ENCODE measurements around the gene TMEM248. TPM values are rescaled to one million over a fixed set of nuclear protein-coding genes. Genes with fewer than 3 reads are reported as not detected.

The TMEM248 gene
- total RNA-seq, 1 experiment from 2014 or later: 98.0 TPM

GRCh38 chr7:66927348-66927948 is 6.4 kb downstream of the TMEM248 start:
- Mint-ChIP-seq H3K36me3 (ENCODE audit: insufficient read depth, unreplicated experiment) (peaks cover 47% of the 10 kb centered on the region), H3K27me3 (ENCODE audit: insufficient read depth, unreplicated experiment) (no peaks in the 10 kb centered on the region), H3K4me3 (ENCODE audit: unreplicated experiment) (no peak overlapping the region), H3K4me1 (ENCODE audit: low read depth, unreplicated experiment) (peaks cover 11% of the 10 kb centered on the region), H3K9me3 (ENCODE audit: unreplicated experiment) (no peaks in the 10 kb centered on the region), H3K27ac (ENCODE audit: unreplicated experiment) (no peak overlapping the region)
- CTCF ChIA-PET: no interaction called here
- no peak for DNase-seq
- H3K27me3 ChIP-seq (replicated peaks; ENCODE audit: control insufficient read depth, insufficient read depth, low read length): no peaks in the 10 kb centered on the region
- POLR2A ChIA-PET: interaction anchor here (0.6 kb wide), 1 partner anchor 14 kb away, joined by 3 read pairs; no protein-coding TSS in a partner anchor
- no peak overlapping the region for H3K4me3 ChIP-seq (ENCODE audit: low read depth, low read length)
- intact Hi-C loops (cut with micrococcal nuclease; ENCODE audit: unreplicated experiment): no loop called here
- H3K9me3 ChIP-seq: no peaks in the 10 kb centered on the region
- H3K36me3 ChIP-seq (ENCODE audit: control insufficient read depth, insufficient read depth, low read length): no peaks in the 10 kb centered on the region
- H3K4me1 ChIP-seq: peaks cover 4% of the 10 kb centered on the region; the same call in 1 of the 2 replicates
- TF ChIP-seq CTCF (IDR thresholded peaks at IDR 0.05; ENCODE audit: insufficient read depth in 1 of 2, low read depth in 1 of 2, low read length in 1 of 2, severe bottlenecking in 1 of 2, unreplicated experiment in 1 of 2): no peak
- BruUV-seq (replicated peaks): no TSS peak

DNA sequence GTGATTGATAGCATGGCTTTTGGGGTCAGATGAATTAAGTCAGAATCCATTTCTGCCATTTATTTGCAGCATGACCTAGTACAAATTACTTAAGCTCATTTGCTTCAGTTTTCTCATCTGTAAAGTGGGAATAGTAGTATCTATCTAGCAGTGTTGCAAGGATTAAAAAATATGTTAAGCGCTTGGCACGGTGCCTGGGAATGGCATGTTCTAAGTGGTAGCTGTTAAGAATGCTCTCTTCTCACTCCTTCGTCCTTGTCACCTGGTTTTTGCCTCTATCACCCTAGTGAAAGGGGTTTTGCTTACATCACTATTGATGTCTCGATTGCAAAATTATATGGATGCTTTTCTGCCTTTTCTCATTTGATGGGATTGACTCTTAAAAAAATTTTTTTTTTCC is 7.4 kb downstream of the TMEM248 start:
- no peak overlapping the region for H3K27ac Mint-ChIP-seq (ENCODE audit: unreplicated experiment)
- peaks cover 4% of the 10 kb centered on the region; the same call in 1 of the 2 replicates for H3K4me1 ChIP-seq
- H3K4me3 Mint-ChIP-seq (ENCODE audit: unreplicated experiment): no peak overlapping the region
- intact Hi-C loops (cut with micrococcal nuclease; ENCODE audit: unreplicated experiment): no loop called here
- no peaks in the 10 kb centered on the region for H3K9me3 ChIP-seq
- BruUV-seq (replicated peaks): no TSS peak
- H3K4me1 Mint-ChIP-seq (ENCODE audit: low read depth, unreplicated experiment): peaks cover 11% of the 10 kb centered on the region
- POLR2A ChIA-PET: no interaction called here
- no peak for DNase-seq
- no peaks in the 10 kb centered on the region for H3K36me3 ChIP-seq (ENCODE audit: control insufficient read depth, insufficient read depth, low read length)
- H3K36me3 Mint-ChIP-seq (ENCODE audit: insufficient read depth, unreplicated experiment): peaks cover 47% of the 10 kb centered on the region
- H3K4me3 ChIP-seq (ENCODE audit: low read depth, low read length): no peak overlapping the region
- no peaks in the 10 kb centered on the region for H3K27me3 ChIP-seq (replicated peaks; ENCODE audit: control insufficient read depth, insufficient read depth, low read length)
- no peaks in the 10 kb centered on the region for H3K9me3 Mint-ChIP-seq (ENCODE audit: unreplicated experiment)
- H3K27me3 Mint-ChIP-seq (ENCODE audit: insufficient read depth, unreplicated experiment): no peaks in the 10 kb centered on the region
- no peak for TF ChIP-seq CTCF (IDR thresholded peaks at IDR 0.05; ENCODE audit: insufficient read depth in 1 of 2, low read depth in 1 of 2, low read length in 1 of 2, severe bottlenecking in 1 of 2, unreplicated experiment in 1 of 2)
- CTCF ChIA-PET: no interaction called here

- BruUV-seq (replicated peaks): no TSS peak
- no peak for DNase-seq
- Histone ChIP-seq H3K36me3 (ENCODE audit: control insufficient read depth, insufficient read depth, low read length) (no peaks in the 10 kb centered on the region), H3K9me3 (no peaks in the 10 kb centered on the region), H3K27me3 (replicated peaks; ENCODE audit: control insufficient read depth, insufficient read depth, low read length) (no peaks in the 10 kb centered on the region), H3K4me1 (peaks cover 4% of the 10 kb centered on the region; the same call in 1 of the 2 replicates), H3K4me3 (ENCODE audit: low read depth, low read length) (no peak overlapping the region)
- Mint-ChIP-seq H3K36me3 (ENCODE audit: insufficient read depth, unreplicated experiment) (peaks cover 52% of the 10 kb centered on the region), H3K4me1 (ENCODE audit: low read depth, unreplicated experiment) (peaks cover 11% of the 10 kb centered on the region), H3K4me3 (ENCODE audit: unreplicated experiment) (no peak overlapping the region), H3K9me3 (ENCODE audit: unreplicated experiment) (no peaks in the 10 kb centered on the region), H3K27me3 (ENCODE audit: insufficient read depth, unreplicated experiment) (no peaks in the 10 kb centered on the region), H3K27ac (ENCODE audit: unreplicated experiment) (no peak overlapping the region)
- ChIA-PET CTCF (no interaction called here), POLR2A (no interaction called here)
- TF ChIP-seq CTCF (IDR thresholded peaks at IDR 0.05; ENCODE audit: insufficient read depth in 1 of 2, low read depth in 1 of 2, low read length in 1 of 2, severe bottlenecking in 1 of 2, unreplicated experiment in 1 of 2): no peak
- intact Hi-C loops (cut with micrococcal nuclease; ENCODE audit: unreplicated experiment): no loop called here
Observed at GRCh38 chr7:66929165-66929564, 8.1 kb downstream of the TMEM248 start.

All from Caco-2 (cell line).